WI38 (cell line): Measurements from ENCODE around the gene UPK1A.
A peak's percentile ranks its signal among the peaks of the same experiment; 100 is the strongest.
"Not testable (repeated sequence)": the region's sequence is repeated elsewhere in the genome, so short reads cannot be mapped to it uniquely, and the experiment has no call there.

ENCODE experiments used
- H3K4me3 ChIP-seq: 2 replicates; pipeline ENCODE4 v1.5.1; 2011; ENCODE audit warnings: low read depth, mild to moderate bottlenecking, control low read depth, low read length
- TF ChIP-seq, protein P1 (sequence below): IDR thresholded peaks from 2 replicates; pipeline ENCODE4 v1.5.1; 2012; ENCODE audit warnings: low read depth, mild to moderate bottlenecking, control low read depth, low read length

The UPK1A gene

DNA sequence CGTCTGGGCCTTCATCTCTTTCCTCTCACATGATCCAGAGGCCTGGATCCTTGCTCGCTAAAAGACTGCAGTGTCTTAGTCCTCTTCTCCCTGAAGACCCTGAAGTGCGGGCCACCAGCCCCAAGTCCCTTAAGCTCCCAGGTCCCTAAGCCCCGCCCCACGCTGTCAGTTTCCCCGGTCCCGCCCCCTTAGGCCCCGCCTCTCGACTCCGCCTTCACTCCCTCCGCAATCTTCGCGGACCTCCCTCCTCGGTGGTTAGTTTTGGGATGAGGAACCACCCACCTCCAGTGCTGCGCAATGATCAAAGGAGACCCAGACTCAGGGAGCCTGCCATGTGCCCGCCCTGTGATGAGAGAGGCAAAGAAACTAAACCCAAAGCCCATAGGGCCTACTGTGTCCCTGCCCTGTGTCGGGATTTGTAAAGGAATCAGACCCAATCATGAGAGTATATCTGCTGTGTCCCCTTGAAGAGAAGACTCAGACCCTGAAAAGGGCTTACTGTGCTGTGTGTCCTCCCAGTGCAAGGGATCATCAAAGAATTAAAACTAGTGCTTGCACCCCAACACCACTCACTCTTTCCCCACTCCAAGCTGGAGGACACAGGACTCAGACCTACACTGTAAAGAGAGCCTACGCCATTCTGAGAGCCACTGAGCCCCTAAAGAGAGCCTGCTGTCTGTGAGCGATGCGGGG is 21.2 kb upstream of the UPK1A start:
- H3K4me3 ChIP-seq: peak overlapping the region; percentile 59

DNA sequence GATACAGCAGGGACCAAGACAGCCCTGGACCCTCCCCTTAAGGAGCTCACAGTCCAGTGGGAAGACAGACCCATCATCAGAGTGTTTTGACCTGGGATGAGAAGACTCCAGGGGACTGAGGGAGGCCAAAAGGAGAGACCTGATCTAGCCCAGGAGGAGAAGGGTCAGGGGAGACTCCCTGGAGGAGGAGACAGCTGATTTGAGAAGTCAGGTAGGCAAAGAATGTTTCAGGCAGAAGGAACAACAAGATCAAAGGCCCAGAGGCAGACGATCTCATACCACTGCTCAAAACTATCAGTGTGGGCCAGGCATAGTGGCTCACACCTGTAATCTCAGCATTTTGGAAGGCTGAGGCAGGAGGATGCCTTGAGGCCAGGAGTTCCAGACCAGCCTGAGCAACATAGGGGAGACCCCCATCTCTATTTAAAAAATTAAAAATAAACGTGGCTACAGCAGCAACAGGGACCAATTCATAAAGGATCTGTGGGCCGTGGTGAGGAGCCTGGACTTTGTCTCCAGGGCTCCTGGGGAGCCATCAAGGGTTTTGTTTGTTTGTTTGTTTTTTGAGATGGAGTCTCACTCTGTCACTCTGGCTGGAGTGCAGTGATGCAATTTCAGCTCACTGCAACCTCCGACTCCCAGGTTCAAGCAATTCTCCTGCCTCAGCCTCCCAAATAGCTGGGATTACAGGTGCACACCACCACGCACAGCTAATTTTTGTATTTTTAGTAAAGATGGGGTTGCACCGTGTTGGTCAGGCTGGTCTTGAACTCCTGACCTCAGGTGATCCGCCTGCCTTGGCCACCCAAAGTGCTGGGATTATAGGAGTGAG is 20.4 kb upstream of the UPK1A start:
- no peak overlapping the region for H3K4me3 ChIP-seq
- TF ChIP-seq, protein P1, sequence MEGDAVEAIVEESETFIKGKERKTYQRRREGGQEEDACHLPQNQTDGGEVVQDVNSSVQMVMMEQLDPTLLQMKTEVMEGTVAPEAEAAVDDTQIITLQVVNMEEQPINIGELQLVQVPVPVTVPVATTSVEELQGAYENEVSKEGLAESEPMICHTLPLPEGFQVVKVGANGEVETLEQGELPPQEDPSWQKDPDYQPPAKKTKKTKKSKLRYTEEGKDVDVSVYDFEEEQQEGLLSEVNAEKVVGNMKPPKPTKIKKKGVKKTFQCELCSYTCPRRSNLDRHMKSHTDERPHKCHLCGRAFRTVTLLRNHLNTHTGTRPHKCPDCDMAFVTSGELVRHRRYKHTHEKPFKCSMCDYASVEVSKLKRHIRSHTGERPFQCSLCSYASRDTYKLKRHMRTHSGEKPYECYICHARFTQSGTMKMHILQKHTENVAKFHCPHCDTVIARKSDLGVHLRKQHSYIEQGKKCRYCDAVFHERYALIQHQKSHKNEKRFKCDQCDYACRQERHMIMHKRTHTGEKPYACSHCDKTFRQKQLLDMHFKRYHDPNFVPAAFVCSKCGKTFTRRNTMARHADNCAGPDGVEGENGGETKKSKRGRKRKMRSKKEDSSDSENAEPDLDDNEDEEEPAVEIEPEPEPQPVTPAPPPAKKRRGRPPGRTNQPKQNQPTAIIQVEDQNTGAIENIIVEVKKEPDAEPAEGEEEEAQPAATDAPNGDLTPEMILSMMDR: no peak

More for the DNA sequence above, 21.2 kb upstream of the UPK1A start:
- TF ChIP-seq, protein P1: no peak

- H3K4me3 ChIP-seq: peak within 1 kb of the TSS; percentile 90
- TF ChIP-seq, protein P1: no peak
Observed at GRCh38 chr19:35648017-35648961, 18.0 kb upstream of the UPK1A start, which contains the start of gene COX6B1. Gene COX6B1 (plus strand): TSS chr19:35648323. CDS start chr19:35651244, 2,921 bp downstream.

DNA sequence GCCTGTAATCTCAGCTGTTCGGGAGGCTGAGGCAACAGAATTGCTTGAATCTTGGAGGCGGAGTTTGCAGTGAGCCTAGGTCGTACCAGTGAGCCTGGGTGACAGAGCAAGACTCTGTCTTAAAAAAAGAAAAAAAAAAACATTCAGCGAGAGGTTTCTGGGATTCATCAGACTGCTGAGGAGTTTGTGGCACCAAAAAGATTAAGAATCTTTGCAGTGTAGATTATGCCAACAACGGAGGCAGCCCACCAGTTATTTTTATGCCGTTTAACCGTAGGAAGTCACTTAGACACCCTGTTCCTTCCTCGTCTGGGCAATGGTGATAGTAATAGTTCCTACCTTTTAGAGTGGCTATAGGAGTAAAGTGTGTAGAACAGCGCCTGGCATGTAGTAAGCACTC is 15.7 kb upstream of the UPK1A start:
- TF ChIP-seq, protein P1: no peak
- no peak overlapping the region for H3K4me3 ChIP-seq

DNA sequence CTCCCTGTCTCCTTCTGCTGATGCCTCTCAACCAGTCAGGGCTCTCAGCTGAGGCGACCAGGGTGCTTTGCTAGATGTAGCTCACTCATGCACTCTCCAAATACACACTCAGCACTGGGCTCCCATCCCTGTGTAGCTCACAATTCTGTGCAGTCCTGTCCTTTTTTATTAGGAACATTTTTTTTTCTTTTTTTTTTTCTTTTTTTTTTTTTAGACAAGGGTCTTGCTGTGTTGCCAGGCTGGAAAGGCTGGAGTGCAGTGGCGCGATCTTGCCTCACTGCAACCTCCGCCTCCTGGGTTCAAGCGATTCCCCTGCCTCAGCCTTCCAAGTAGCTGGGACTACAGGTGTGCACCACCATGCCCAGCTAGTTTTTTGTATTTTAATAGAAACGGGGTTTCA is 11.5 kb upstream of the UPK1A start:
- not testable (repeated sequence) for H3K4me3 ChIP-seq

DNA sequence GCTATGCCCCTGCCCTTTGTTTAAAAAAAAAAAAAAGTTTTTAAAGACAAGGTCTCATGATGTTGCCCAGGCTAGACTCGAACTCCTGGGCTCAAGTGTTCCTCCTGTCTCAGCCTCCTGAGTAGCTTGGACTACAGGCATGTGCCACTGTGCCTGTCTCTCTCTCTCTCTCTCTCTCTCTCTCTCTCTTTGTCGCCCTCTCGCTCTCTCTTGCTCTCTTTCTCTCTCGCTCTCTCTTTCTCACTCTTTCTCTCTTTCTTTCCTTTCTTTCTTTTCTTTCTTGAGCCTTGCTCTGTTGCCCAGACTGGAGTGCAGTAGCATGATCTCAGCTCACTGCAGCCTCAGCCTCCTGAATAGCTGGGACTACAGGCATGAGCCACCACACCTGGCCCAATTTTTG is 10.7 kb upstream of the UPK1A start:
- no peak overlapping the region for H3K4me3 ChIP-seq
- TF ChIP-seq, protein P1: no peak

GRCh38 chr19:35656700-35657099 is 9.6 kb upstream of the UPK1A start:
- H3K4me3 ChIP-seq: no peak overlapping the region
- TF ChIP-seq, protein P1: no peak
